Liver (tissue), 9 donors: ENCODE measurements around the gene NYAP1. TPM values are rescaled to one million over a fixed set of nuclear protein-coding genes. Genes with fewer than 3 reads are reported as not detected.

Source experiments
- DNase-seq: peaks from one replicate; pipeline ENCODE4 v3.0.0-alpha.2; 2017; ENCODE audit warnings: low spot score
- H3K27ac ChIP-seq, 2 donors: one replicate each; pipeline ENCODE4 v1.7.0; 2013; ENCODE audit warnings: inconsistent platforms in 2 of 2, low read length in 2 of 2, control low read depth in 1 of 2, low read depth in 1 of 2, mild to moderate bottlenecking in 1 of 2
- H3K27me3 ChIP-seq, 4 donors: one replicate each; pipeline versions ENCODE4 v1.6.1 to v1.7.0; 2013; ENCODE audit warnings: low read length in 3 of 4, inconsistent platforms in 1 of 4, mild to moderate bottlenecking in 1 of 4, moderate library complexity in 1 of 4; ENCODE audit not compliant: control insufficient read depth in 4 of 4, insufficient read depth in 4 of 4
- H3K36me3 ChIP-seq, 4 donors: one replicate each; pipeline versions ENCODE4 v1.6.1 to v1.7.0; 2013; ENCODE audit warnings: low read length in 3 of 4, mild to moderate bottlenecking in 3 of 4, low read depth in 1 of 4, moderate library complexity in 1 of 4; ENCODE audit not compliant: control insufficient read depth in 4 of 4, insufficient read depth in 3 of 4
- H3K4me1 ChIP-seq, 4 donors: one replicate each; pipeline versions ENCODE4 v1.6.1 to v1.7.0; 2013; ENCODE audit warnings: low read length in 3 of 4, mild to moderate bottlenecking in 3 of 4, moderate library complexity in 1 of 4; ENCODE audit not compliant: control insufficient read depth in 4 of 4, insufficient read depth in 4 of 4
- H3K4me3 ChIP-seq, 3 donors: one replicate each; pipeline versions ENCODE4 v1.6.1 to v1.7.0; 2013; ENCODE audit warnings: low read length in 3 of 3, control low read depth in 1 of 3, low read depth in 1 of 3, mild to moderate bottlenecking in 1 of 3
- H3K9ac ChIP-seq, 2 donors: one replicate each; pipeline ENCODE4 v1.7.0; 2013; ENCODE audit warnings: low read length in 2 of 2, mild to moderate bottlenecking in 2 of 2, moderate library complexity in 2 of 2, control low read depth in 1 of 2, low read depth in 1 of 2
- H3K9me3 ChIP-seq, 4 donors: one replicate each; pipeline versions ENCODE4 v1.6.1 to v1.7.0; 2013; ENCODE audit warnings: low read length in 3 of 4; ENCODE audit not compliant: control insufficient read depth in 4 of 4
- EGR1 ChIP-seq, 2 donors: IDR thresholded peaks; 2 replicates each; pipeline ENCODE4 v1.6.1; 2016 to 2018; ENCODE audit warnings: antibody characterized with exemption in 2 of 2, low read depth in 2 of 2
- FOXA1 ChIP-seq: IDR thresholded peaks from 2 replicates; pipeline ENCODE4 v1.6.1; 2016; ENCODE audit warnings: antibody characterized with exemption
- FOXA2 ChIP-seq: IDR thresholded peaks from 2 replicates; pipeline ENCODE4 v1.6.1; 2016; ENCODE audit warnings: antibody characterized with exemption
- GABPA ChIP-seq, 2 donors: IDR thresholded peaks in 1 of 2; conservative IDR thresholded peaks in 1 of 2; 2 replicates each; pipeline ENCODE4 v1.6.1; 2016; ENCODE audit warnings: antibody characterized with exemption in 2 of 2, mild to moderate bottlenecking in 1 of 2, moderate library complexity in 1 of 2
- HNF4A ChIP-seq, 2 donors: conservative IDR thresholded peaks; 2 replicates each; pipeline ENCODE4 v1.6.1; 2016; ENCODE audit warnings: antibody characterized with exemption in 2 of 2, mild to moderate bottlenecking in 2 of 2
- HNF4G ChIP-seq: IDR thresholded peaks from 2 replicates; pipeline ENCODE4 v1.6.1; 2016; ENCODE audit warnings: antibody characterized with exemption
- JUND ChIP-seq, 2 donors: IDR thresholded peaks; 2 replicates each; pipeline ENCODE4 v1.6.1; 2016; ENCODE audit warnings: antibody characterized with exemption in 2 of 2
- SP1 ChIP-seq: IDR thresholded peaks from 2 replicates; pipeline ENCODE4 v1.6.1; 2018; ENCODE audit warnings: antibody characterized with exemption, mild to moderate bottlenecking
- TAF1 ChIP-seq: conservative IDR thresholded peaks from 2 replicates; pipeline ENCODE4 v1.6.1; 2016; ENCODE audit warnings: antibody characterized with exemption, mild to moderate bottlenecking
- YY1 ChIP-seq: IDR thresholded peaks from 2 replicates; pipeline ENCODE4 v1.6.1; 2016; ENCODE audit warnings: antibody characterized with exemption, mild to moderate bottlenecking
- WGBS: extraction: QIAGEN DNeasy Blood & Tissue Kit; methylation state at CpG from one replicate; pipeline ENCODE4 v1.1.7; 2013; 5-methylcytosine and 5-hydroxymethylcytosine counted together
- polyA plus RNA-seq, 2 donors: library from polyadenylated mRNA; stranded (reverse) in 1 of 2; unstranded in 1 of 2; fragments of 200-250 nt in 1 of 2; fragments of >200 nt in 1 of 2; fragmentation: Nextera tagmentation in 1 of 2; extraction: Ambion mirVana in 1 of 2; gene quantifications; one replicate each; pipeline versions ENCODE4 v1.2.1 to v1.2.3, GENCODE V29; 2013 to 2015
- total RNA-seq, 2 donors: library from RNA; depleted of rRNA; stranded (reverse); fragments of >200 nt; gene quantifications; one replicate each; pipeline ENCODE4 v1.2.3, GENCODE V29; 2014
- TF ChIP-seq, protein P1 (sequence below): IDR thresholded peaks from 2 replicates; pipeline ENCODE4 v1.6.1; 2016; ENCODE audit warnings: antibody characterized with exemption, mild to moderate bottlenecking
- TF ChIP-seq, protein P2 (sequence below): fragments of 150-350 bp; IDR thresholded peaks from 2 replicates; pipeline ENCODE4 v1.5.1; 2017; ENCODE audit warnings: improper control_type of control experiment, low read depth, low read length; ENCODE audit not compliant: missing input control
- TF ChIP-seq, protein P3 (sequence below): IDR thresholded peaks from 2 replicates; pipeline ENCODE4 v1.6.1; 2016; ENCODE audit warnings: antibody characterized with exemption
- TF ChIP-seq, protein P4 (sequence below): IDR thresholded peaks from 2 replicates; pipeline ENCODE4 v1.6.1; 2016; ENCODE audit warnings: antibody characterized with exemption
- TF ChIP-seq, protein P5 (sequence below): IDR thresholded peaks from 2 replicates; pipeline ENCODE4 v1.6.1; 2016; ENCODE audit warnings: antibody characterized with exemption
- donor health status: healthy.
- donor health status: healthy.
- donor health status: healthy.
- donor health status: healthy.
- donor health status: healthy.

The NYAP1 gene
- total and polyA plus RNA-seq, 4 donors = 0.08 to 0.29 (median 0.09) TPM; not detected in 1

DNA sequence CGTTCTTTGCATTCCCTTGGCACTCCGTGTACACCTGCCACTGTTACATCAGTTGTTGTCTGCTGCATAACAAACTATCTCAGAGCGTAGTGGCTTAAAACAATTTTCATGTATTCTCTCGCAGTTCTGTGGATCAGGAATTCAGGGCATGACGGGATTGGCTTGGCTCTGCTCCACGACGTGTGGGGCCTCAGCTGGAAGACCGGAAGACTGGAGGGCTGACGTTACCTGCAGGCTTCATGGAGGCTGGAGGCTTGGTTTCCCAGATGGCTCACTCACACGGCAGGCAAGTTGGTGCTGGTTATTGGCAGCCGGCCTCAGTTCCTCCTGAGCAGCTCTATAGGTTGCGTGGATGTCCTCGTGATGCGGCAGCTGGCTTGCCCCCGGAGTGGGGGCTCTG lies 25.5 kb downstream of the NYAP1 start (continued):
- TF ChIP-seq, protein P1, sequence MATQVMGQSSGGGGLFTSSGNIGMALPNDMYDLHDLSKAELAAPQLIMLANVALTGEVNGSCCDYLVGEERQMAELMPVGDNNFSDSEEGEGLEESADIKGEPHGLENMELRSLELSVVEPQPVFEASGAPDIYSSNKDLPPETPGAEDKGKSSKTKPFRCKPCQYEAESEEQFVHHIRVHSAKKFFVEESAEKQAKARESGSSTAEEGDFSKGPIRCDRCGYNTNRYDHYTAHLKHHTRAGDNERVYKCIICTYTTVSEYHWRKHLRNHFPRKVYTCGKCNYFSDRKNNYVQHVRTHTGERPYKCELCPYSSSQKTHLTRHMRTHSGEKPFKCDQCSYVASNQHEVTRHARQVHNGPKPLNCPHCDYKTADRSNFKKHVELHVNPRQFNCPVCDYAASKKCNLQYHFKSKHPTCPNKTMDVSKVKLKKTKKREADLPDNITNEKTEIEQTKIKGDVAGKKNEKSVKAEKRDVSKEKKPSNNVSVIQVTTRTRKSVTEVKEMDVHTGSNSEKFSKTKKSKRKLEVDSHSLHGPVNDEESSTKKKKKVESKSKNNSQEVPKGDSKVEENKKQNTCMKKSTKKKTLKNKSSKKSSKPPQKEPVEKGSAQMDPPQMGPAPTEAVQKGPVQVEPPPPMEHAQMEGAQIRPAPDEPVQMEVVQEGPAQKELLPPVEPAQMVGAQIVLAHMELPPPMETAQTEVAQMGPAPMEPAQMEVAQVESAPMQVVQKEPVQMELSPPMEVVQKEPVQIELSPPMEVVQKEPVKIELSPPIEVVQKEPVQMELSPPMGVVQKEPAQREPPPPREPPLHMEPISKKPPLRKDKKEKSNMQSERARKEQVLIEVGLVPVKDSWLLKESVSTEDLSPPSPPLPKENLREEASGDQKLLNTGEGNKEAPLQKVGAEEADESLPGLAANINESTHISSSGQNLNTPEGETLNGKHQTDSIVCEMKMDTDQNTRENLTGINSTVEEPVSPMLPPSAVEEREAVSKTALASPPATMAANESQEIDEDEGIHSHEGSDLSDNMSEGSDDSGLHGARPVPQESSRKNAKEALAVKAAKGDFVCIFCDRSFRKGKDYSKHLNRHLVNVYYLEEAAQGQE = no peak
- TF ChIP-seq HNF4G (no peak), JUND (IDR thresholded peaks at IDR 0.05) (no peak)

DNA sequence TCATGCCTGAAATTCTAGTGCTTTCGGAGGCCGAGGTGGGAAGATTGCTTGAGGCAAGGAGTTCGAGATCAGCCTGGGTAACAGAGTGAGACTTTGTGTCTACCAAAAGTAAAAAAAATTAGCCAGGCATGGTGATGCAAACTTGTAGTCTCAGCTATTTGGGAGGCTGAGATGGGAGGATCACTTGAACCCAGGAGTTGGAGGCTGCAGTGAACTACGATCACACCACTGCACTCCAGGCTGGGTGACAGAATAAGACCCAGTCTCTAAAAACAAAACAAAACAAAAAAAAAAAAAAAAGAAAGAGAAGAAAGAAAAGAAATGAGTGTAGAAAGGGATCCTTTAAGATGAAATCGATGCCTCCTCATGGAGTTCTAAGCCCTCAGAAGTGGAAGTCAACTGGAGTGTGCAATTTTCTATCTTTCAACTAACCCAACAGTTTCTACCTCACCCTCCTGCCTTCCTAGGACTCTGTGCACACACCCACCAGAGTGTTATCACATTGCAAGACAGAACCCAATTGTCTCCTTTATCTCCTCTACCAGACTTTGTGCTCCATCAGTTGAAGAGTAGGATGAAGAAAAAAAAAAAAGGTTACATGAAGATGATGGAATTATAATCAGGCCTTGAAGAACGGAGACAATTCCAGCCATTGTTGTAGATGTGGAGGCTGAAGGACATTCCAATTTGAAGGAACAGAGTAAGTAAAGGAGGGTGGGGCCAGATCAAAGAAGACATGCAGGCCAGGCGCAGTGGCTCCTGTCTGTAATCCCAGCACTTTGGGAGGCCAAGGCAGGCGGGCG lies 26.9 kb downstream of the NYAP1 start:
- Histone ChIP-seq H3K27ac (no peak overlapping the region), H3K27me3 (no peaks in the 10 kb centered on the region), H3K9me3 (no peaks in the 10 kb centered on the region), H3K9ac (no peak overlapping the region), H3K36me3 (no peaks in the 10 kb centered on the region), H3K4me3 (no peak overlapping the region), H3K4me1 (no peaks in the 10 kb centered on the region)
- 95% methylated on average over 9 of the region's 9 CpGs for WGBS
- TF ChIP-seq, protein P2, sequence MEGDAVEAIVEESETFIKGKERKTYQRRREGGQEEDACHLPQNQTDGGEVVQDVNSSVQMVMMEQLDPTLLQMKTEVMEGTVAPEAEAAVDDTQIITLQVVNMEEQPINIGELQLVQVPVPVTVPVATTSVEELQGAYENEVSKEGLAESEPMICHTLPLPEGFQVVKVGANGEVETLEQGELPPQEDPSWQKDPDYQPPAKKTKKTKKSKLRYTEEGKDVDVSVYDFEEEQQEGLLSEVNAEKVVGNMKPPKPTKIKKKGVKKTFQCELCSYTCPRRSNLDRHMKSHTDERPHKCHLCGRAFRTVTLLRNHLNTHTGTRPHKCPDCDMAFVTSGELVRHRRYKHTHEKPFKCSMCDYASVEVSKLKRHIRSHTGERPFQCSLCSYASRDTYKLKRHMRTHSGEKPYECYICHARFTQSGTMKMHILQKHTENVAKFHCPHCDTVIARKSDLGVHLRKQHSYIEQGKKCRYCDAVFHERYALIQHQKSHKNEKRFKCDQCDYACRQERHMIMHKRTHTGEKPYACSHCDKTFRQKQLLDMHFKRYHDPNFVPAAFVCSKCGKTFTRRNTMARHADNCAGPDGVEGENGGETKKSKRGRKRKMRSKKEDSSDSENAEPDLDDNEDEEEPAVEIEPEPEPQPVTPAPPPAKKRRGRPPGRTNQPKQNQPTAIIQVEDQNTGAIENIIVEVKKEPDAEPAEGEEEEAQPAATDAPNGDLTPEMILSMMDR = no peak
- TF ChIP-seq FOXA2 (no peak), YY1 (no peak), TAF1 (no peak), SP1 (no peak), EGR1 (IDR thresholded peaks at IDR 0.05; ENCODE audit: low read depth in 2 of 2) (no peak), FOXA1 (no peak), GABPA (IDR thresholded peaks at IDR 0.05 in 1 of 2, conservative IDR thresholded peaks at IDR 0.05 in 1 of 2) (no peak), HNF4A (conservative IDR thresholded peaks at IDR 0.05) (no peak)
- TF ChIP-seq, protein P3, sequence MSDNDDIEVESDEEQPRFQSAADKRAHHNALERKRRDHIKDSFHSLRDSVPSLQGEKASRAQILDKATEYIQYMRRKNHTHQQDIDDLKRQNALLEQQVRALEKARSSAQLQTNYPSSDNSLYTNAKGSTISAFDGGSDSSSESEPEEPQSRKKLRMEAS = no peak
- TF ChIP-seq, protein P4, sequence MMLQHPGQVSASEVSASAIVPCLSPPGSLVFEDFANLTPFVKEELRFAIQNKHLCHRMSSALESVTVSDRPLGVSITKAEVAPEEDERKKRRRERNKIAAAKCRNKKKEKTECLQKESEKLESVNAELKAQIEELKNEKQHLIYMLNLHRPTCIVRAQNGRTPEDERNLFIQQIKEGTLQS = no peak
- TF ChIP-seq, protein P1 = no peak
- TF ChIP-seq, protein P5, sequence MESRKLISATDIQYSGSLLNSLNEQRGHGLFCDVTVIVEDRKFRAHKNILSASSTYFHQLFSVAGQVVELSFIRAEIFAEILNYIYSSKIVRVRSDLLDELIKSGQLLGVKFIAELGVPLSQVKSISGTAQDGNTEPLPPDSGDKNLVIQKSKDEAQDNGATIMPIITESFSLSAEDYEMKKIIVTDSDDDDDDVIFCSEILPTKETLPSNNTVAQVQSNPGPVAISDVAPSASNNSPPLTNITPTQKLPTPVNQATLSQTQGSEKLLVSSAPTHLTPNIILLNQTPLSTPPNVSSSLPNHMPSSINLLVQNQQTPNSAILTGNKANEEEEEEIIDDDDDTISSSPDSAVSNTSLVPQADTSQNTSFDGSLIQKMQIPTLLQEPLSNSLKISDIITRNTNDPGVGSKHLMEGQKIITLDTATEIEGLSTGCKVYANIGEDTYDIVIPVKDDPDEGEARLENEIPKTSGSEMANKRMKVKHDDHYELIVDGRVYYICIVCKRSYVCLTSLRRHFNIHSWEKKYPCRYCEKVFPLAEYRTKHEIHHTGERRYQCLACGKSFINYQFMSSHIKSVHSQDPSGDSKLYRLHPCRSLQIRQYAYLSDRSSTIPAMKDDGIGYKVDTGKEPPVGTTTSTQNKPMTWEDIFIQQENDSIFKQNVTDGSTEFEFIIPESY = no peak
- no peak for DNase-seq
